Activated CD4-positive, CD25-positive, alpha-beta regulatory T cell treated with anti-CD3 and anti-CD28 coated beads, Interleukin-2, amount 50 U/mL, for 72 hours (primary cell): Measurements from ENCODE around the gene LSG1.

Experiments used
- DNase-seq: peaks from one replicate; pipeline ENCODE4 v3.0.0; 2021

The LSG1 gene

GRCh38 chr3:194671900-194672808, at the start of gene LSG1:
Gene LSG1, minus strand, starts transcription at chr3:194672191. Its CDS starts 29 bp downstream, at chr3:194672162.
- DNase-seq: peak; percentile 84

DNA sequence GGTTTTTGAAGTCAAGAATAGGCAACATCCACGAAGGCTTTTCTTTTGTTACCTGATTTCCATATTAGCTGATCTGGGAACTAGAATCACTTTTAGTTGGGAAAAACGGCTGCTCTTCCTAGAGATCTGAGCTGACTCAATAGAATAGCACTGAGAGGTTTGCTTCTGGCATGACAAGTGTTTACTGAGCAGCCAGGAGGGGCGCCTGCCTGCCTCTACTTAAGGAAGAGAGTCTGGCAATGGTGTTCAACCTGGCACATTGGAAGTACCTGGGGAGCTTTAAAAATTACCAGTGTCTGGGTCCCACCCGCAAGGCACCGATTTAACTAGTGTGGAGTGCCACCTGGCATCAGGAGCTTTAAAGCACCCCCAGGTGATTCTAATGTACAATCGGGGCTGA, 48.1 kb upstream of the LSG1 start:
- DNase-seq: no peak

GRCh38 chr3:194718079-194718478, 46.1 kb upstream of the LSG1 start:
- DNase-seq: no peak

DNA sequence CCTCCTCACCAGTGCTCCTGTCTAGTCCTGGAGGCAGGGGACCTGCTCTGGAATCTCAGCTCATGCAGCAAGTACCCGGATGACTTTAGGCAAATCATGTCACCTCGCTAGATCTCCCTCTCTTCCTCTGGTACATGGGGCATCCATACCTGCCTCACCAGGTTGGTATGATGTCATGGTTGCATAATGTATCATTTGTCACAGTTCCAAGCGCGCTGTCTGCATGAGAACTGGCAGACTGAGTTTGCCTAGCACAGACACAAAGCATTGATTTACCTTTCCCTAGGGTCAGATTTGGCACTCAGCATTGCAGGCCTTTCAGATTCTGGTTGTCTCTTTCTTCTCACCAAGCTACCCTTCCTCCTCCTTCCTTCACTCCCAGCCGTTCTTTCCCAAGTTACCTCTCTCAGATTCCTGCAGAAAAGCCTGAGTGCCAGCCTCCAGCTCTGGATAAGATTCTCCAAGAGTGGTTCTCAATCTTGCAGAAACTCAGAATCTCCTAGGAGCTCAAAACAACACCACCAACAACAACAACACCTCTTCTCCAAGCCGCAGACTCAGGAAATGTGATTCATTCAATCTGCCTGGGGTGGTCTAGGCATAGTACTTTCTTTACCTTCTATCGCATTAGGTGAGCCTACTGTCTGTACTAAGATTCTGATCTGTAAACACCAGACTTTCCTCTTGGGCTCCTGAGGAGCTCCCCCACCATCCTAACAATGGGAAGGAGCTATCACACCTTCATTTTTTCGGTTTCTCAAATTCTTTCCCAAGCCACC, 43.2 kb upstream of the LSG1 start:
- DNase-seq: no peak

DNA sequence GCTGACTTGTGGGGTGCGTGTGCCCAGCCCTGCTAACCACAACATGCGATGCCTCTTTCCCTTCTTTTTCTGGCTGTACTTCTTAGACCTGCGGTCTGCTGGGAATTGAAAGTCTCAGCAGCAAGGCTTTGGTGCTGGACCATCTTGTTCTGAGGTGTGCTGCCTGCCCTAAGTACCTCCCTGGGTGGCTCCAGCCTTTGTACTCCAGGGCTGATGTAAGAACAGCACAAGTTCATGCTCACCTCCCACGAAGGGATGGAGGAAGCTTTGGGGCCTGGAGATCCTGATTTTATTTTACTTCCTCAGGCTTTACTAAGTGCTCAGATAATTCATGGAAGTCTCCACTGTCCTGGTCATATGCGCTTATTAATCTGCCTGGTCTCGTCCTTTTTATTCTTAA, 42.6 kb upstream of the LSG1 start:
- no peak for DNase-seq

DNA sequence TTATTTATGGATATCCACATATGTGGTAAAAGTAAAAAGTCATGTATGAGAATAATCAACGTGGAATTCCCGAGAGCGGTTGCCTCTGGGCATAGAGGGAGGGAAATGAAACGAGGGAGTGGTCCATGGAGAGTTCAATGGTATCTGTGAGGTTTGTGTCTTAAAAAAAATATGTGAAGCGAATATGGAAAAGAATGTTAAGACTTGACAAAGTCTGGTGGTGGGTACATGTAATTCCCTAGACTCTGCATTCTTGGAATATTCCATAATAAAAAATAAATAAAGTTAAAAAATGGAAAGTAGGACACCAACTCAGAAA, 42.1 kb upstream of the LSG1 start:
- no peak for DNase-seq

- DNase-seq: no peak
Observed at GRCh38 chr3:194713299-194714136, 41.5 kb upstream of the LSG1 start.

DNA sequence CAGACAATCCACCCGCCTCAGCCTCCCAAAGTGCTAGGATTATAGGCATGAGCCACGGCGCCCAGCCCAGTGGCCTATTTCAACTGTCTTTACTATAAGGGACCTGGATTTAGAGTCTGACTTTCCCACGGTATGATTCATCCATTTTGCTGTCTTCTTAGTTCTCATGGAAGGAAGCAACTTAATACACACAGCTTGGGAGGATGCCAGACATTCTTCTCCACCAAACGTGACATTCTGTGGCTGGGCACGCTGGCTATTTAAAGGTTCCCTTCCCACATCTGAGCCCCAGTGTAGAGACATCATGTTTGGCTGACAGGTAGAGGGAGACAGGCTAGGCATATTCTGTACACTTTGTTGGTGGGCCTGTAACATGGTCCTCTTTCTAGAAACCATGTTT, 39.9 kb upstream of the LSG1 start:
- DNase-seq: no peak

GRCh38 chr3:194711286-194711685, 39.3 kb upstream of the LSG1 start:
- no peak for DNase-seq

GRCh38 chr3:194707147-194707540, 35.2 kb upstream of the LSG1 start:
- DNase-seq: no peak

DNA sequence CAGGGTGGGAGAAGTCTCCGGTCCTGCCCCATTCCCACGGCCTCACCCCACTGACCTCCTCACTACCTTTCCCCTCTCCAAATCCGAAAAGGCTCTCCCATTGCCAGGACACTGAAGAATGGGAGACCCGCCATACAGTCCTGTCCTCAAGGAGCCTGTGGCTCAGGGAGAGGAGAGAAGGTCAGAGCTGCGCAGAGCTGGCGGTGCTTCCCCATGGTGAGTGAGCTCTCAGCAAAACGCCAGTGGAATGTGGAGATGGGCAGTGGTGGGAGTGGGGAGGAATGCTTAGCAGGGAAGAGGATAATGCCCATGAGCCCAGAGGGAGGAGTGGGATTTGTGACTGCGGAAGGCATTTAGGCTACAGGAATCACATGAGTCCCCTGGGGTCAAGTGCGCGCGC, 33.8 kb upstream of the LSG1 start:
- no peak for DNase-seq

- no peak for DNase-seq
Observed at GRCh38 chr3:194705227-194705626, 33.2 kb upstream of the LSG1 start.

GRCh38 chr3:194702545-194702944, 30.6 kb upstream of the LSG1 start:
- no peak for DNase-seq

- no peak for DNase-seq
Observed at GRCh38 chr3:194696702-194697101, 24.7 kb upstream of the LSG1 start.

- DNase-seq: no peak
Observed at GRCh38 chr3:194691481-194692283, 19.7 kb upstream of the LSG1 start.

GRCh38 chr3:194690501-194691372, 18.7 kb upstream of the LSG1 start:
- DNase-seq: no peak

DNA sequence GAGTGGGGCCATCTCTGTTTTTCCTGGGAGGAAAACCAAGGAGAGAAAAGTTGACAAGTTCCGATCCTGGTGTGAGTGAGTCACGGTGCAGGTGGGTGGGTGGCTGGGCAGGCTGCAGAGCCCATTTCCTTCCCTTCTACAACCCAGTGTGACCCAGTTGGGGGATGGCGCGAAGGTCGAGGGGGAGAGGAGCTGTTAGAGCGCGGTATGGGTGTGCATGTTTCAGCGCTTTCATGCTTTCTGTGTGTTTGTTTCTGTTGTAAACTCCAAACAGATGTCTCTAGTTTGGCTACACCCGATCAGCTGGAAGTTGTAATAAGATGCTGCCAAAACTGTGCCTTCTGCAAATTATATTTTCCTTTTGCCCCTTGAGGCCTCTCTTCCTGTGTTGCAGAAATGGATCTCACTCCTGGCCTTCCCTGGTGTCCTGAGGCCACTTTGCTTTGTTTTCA, 17.5 kb upstream of the LSG1 start:
- no peak for DNase-seq

DNA sequence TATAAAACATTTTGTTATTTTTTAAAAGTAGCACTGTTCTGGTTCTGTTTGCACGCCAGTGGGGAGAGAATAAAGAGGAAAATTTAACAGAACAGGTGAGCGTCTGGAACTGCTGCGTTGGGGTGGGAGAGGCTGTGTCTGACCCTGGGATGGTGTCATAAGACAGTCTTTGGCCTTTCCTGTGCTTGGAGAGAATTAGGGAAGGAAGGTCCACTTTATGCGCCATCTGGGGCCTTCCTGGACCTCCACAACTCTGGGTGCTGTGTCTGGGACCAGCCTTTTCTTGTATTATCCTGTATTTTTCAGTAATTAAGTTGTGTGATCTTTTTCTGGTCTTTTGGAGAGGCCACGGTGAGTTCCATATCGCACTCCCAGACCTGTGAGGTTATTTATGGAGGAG, 17.0 kb upstream of the LSG1 start:
- no peak for DNase-seq

DNA sequence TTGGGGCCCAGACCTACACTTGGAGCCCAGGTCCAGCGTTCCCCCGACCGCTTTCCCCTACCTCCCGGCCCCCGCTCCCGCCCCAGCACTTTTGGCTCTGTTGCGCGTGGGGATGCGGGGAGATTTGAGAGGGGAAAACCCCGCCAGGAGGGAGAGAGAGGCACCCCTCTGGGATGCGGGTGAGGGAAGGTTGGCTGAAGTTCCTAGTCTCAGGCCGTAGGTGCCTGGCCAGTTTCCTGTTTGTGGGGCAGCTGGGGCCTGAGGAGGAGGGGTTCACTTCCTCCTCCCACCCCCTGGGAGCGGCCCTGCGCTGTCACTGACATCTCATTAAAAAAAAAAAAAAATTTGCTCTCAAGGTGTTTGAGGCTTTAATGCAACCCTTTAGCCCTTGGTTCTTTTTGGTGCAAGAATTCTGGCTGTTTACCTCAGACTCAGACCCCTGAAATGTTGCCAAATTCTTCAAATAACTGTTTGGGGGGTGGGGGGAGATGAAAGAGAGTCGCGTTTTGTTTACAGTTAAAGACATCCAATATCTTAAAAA, 16.3 kb upstream of the LSG1 start:
- DNase-seq: no peak

DNA sequence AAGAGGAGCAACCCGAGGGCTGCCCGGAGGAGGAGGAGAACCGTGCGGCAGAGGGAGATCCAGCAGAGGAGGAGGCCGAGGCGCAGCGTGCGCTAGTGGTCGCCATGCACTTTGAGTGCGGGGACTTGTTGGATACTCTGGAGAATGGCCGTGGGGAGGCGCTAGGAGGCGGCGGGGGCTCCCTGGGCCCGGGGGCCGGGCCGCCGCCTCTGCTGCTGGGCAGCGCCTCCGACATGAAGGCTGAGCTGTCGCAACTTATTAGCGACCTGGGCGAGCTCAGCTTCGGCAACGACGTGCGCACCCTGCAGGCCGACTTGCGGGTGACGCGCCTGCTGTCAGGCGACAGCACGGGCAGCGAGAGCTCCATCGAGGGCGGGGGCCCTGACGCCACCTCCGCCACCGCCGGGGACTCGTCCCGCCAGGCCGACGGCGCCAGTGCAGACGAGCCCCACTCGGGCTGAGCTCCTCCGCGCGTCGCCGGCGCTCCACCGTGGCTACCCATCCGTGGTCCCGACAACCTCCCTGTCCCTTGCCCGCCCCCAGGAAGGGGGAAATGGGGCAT, 15.7 kb upstream of the LSG1 start:
- DNase-seq: peak; percentile 77
